Neutrophil (primary cell): ENCODE measurements around the gene GOLGA1.
"Not testable (repeated sequence)": the region's sequence is repeated elsewhere in the genome, so short reads cannot be mapped to it uniquely, and the experiment has no call there.

Experiments used
- H3K27ac ChIP-seq: fragments of 200-600 bp; sonication (generic); 2 replicates; pipeline ENCODE4 v1.5.1; 2016; ENCODE audit warnings: mild to moderate bottlenecking, moderate library complexity
- H3K27me3 ChIP-seq: fragments of 200-600 bp; sonication (generic); 2 replicates; pipeline ENCODE4 v1.6.0; 2016; ENCODE audit warnings: mild to moderate bottlenecking
- H3K36me3 ChIP-seq: fragments of 200-600 bp; sonication (generic); 2 replicates; pipeline ENCODE4 v1.5.1; 2017
- H3K4me1 ChIP-seq, 2 experiments: fragments of 200-600 bp in 1 of 2; sonication (generic) in 1 of 2; 1 replicate in 1 of 2; 2 replicates in 1 of 2; pipeline versions ENCODE4 v1.5.1 to v1.6.1; 2013 to 2016; ENCODE audit warnings: low read depth in 1 of 2, low read length in 1 of 2, mild to moderate bottlenecking in 1 of 2, moderate library complexity in 1 of 2; ENCODE audit not compliant: control insufficient read depth in 1 of 2, insufficient read depth in 1 of 2
- H3K4me3 ChIP-seq, 2 experiments: fragments of 200-600 bp in 1 of 2; sonication (generic) in 1 of 2; 1 replicate in 1 of 2; 2 replicates in 1 of 2; pipeline ENCODE4 v1.5.1; 2013 to 2016; ENCODE audit warnings: low read depth in 1 of 2, low read length in 1 of 2, mild to moderate bottlenecking in 1 of 2, moderate library complexity in 1 of 2
- H3K9me3 ChIP-seq: fragments of 200-600 bp; sonication (generic); 2 replicates; pipeline ENCODE4 v1.5.1; 2016
- TF ChIP-seq, protein P1 (sequence below): fragments of 200-600 bp; sonication (generic); IDR thresholded peaks from 2 replicates; pipeline ENCODE4 v1.5.1; 2016; ENCODE audit warnings: antibody characterized with exemption

The GOLGA1 gene

DNA sequence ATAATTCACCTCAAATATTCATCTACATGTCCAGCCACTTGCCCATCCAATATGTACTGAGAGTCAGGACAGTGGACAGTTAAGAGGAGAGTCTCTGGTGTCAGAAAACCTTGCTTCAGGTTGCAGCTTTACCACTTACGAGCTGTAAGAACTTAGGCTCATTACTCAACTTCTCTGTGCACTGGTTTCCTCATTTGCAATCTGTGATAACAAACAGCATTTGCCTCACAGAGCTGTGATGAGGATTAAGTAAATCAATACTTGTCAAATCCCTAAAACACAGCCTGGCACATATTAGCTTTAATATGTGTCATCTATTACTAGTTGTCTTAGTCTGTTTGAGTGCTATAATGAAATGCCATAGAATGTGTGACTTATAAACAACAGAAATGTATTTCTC, 8.6 kb downstream of the GOLGA1 start:
- peak overlapping the region; percentile 75 for H3K27ac ChIP-seq
- TF ChIP-seq, protein P1, sequence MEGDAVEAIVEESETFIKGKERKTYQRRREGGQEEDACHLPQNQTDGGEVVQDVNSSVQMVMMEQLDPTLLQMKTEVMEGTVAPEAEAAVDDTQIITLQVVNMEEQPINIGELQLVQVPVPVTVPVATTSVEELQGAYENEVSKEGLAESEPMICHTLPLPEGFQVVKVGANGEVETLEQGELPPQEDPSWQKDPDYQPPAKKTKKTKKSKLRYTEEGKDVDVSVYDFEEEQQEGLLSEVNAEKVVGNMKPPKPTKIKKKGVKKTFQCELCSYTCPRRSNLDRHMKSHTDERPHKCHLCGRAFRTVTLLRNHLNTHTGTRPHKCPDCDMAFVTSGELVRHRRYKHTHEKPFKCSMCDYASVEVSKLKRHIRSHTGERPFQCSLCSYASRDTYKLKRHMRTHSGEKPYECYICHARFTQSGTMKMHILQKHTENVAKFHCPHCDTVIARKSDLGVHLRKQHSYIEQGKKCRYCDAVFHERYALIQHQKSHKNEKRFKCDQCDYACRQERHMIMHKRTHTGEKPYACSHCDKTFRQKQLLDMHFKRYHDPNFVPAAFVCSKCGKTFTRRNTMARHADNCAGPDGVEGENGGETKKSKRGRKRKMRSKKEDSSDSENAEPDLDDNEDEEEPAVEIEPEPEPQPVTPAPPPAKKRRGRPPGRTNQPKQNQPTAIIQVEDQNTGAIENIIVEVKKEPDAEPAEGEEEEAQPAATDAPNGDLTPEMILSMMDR, result no peak
- H3K4me3 ChIP-seq, result no peak overlapping the region
- H3K36me3 ChIP-seq, result peaks cover 78% of the 10 kb centered on the region
- H3K27me3 ChIP-seq, result no peaks in the 10 kb centered on the region
- peaks cover 13 to 17% of the 10 kb centered on the region in 2 experiments for H3K4me1 ChIP-seq
- H3K9me3 ChIP-seq, result no peaks in the 10 kb centered on the region

DNA sequence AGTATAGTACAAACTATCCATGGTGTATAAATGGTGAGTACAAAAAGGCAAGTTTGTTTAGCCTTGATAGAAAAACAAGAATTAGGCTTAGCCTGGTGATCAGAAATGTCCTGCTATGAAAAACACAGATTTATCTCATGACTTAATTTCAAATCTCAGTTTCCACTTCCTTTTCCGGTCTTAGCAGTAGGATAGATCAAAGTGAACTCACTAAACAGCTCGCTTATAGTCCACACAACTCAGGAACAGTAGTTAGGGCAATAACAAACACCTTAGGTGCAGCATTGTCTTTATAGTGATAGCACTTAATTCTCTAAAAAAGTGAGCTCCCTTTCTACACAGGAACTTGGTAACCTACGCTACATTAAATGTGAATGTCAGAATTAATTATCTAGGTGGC, 11.4 kb downstream of the GOLGA1 start:
- TF ChIP-seq, protein P1, result no peak
- Histone ChIP-seq H3K36me3 (peaks cover 77% of the 10 kb centered on the region), H3K4me1 (peaks cover 13 to 17% of the 10 kb centered on the region in 2 experiments), H3K27ac (no peak overlapping the region), H3K27me3 (no peaks in the 10 kb centered on the region), H3K9me3 (no peaks in the 10 kb centered on the region), H3K4me3 (no peak overlapping the region)

DNA sequence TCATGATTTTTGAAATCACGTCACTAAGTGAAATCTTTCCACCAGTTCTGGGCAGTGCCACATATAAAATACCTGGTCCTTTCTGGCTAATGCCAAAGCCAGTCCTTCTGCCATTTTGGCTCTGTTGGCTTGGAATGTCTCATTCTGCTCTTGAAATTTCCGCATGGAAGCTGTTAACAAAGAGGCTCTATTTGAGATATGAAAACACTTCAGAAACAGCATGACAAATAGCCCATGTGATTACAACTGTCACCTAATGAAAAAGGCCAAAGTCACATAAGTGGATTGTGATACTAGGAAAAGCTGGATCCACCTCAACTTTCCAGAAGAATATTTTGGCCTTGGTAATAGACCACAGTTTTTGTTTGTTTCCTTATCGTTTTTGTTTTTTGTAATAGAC, 12.8 kb downstream of the GOLGA1 start:
- H3K4me3 ChIP-seq, result no peak overlapping the region
- no peaks in the 10 kb centered on the region for H3K27me3 ChIP-seq
- peaks cover 70% of the 10 kb centered on the region for H3K36me3 ChIP-seq
- H3K27ac ChIP-seq, result no peak overlapping the region
- no peaks in the 10 kb centered on the region for H3K9me3 ChIP-seq
- H3K4me1 ChIP-seq, result peaks cover 13 to 14% of the 10 kb centered on the region in 2 experiments
- TF ChIP-seq, protein P1, result no peak

DNA sequence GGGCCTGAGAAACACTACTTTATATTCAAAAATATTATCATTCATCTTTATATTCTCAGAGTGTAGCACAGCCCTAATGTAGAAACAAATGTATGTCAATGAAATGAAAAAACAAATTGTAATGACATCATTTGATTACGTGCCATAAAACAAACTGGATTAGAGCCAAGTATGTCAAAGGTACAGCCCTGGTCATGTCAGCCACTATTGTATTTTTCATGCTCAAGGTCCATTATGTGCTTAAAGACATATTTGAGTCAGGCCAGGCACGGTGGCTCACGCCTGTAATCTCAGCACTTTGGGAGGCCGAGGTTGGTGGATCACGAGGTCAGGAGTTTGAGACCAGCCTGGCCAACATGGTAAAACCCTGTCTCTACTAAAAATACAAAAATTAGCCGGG, 20.5 kb downstream of the GOLGA1 start:
- H3K36me3 ChIP-seq, result peaks cover 68% of the 10 kb centered on the region

DNA sequence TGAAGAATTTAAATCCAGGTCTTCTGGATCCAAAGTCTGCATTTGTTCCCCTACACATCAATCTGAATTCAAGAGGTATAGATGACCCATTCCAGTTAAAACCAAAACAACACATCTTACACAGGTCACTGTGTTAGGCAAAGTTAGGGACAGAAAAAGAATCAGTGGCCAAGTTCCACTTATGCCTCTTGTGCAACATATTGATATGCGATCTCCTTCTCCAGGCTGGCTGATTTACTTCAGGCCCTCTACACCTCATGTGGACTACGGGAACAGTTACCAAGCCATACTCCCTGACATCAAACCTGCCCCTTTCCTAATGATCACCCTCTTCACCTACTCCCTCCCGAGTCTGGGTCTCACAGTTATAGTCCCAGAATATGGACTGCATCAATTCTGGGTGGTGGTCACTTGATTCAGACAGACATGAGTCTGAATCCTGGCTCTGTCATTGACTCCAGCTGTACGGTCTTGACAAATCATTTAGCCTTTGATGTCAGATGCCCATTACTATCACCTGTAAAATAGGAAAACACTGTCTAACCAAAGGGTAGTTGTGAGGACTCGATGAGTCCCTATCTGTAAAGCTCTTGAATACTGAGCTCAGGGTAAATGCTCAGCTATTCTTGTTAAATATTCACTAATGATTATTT, 26.0 kb downstream of the GOLGA1 start:
- Histone ChIP-seq H3K4me1 (no peaks in the 10 kb centered on the region), H3K27me3 (no peaks in the 10 kb centered on the region), H3K36me3 (peaks cover 82% of the 10 kb centered on the region), H3K4me3 (no peak overlapping the region), H3K27ac (no peak overlapping the region), H3K9me3 (no peaks in the 10 kb centered on the region)
- TF ChIP-seq, protein P1, result no peak

More for the DNA sequence above, 20.5 kb downstream of the GOLGA1 start:
- H3K9me3 ChIP-seq, H3K27ac ChIP-seq, H3K4me3 ChIP-seq, H3K27me3 ChIP-seq, H3K4me1 ChIP-seq: not testable (repeated sequence)

DNA sequence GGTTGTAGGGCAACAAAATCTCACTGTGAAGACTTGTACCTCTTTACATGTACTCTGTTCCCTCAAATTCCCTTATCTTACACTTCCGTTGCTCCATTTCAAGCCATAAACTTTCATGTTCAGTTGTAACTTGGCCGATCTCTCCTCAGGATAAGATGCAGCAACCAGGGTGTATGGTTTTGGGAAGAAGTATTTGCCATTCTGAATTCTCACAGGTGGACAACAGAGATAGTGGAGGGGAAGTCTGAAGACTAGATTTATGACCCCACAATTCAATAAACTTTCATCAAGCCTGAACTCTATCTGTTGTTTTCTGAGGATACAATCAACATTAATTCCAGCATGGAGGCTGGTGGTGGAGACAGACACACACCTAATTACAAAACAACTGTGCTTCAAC, 27.5 kb downstream of the GOLGA1 start:
- Histone ChIP-seq H3K27ac (no peak overlapping the region), H3K4me3 (no peak overlapping the region), H3K36me3 (peaks cover 80% of the 10 kb centered on the region), H3K9me3 (no peaks in the 10 kb centered on the region), H3K27me3 (no peaks in the 10 kb centered on the region), H3K4me1 (no peaks in the 10 kb centered on the region)
- TF ChIP-seq, protein P1, result no peak
